Mononuclear cell (primary cell): ENCODE results near the gene AGAP1. TPM values are rescaled to one million over a fixed set of nuclear protein-coding genes. Genes with fewer than 3 reads are reported as not detected.

Experiments used
- H3K27me3 ChIP-seq: 2 replicates; pipeline ENCODE4 v1.6.0; 2011; ENCODE audit warnings: low read length, control low read depth; ENCODE audit not compliant: insufficient read depth
- H3K4me1 ChIP-seq: 2 replicates; pipeline ENCODE4 v1.5.1; 2011; ENCODE audit warnings: mild to moderate bottlenecking, low read length, control low read depth; ENCODE audit not compliant: insufficient read depth
- H3K4me3 ChIP-seq: 2 replicates; pipeline ENCODE4 v1.5.1; 2011; ENCODE audit warnings: mild to moderate bottlenecking, low read length, moderate library complexity
- H3K9me3 ChIP-seq: 2 replicates; pipeline ENCODE4 v1.5.1; 2011; ENCODE audit warnings: low read depth, mild to moderate bottlenecking, control low read depth, low read length
- total RNA-seq: library from RNA; depleted of rRNA; stranded (reverse); fragments of >200 nt; gene quantifications from one replicate; pipeline ENCODE4 v1.2.3, GENCODE V29; 2012

AGAP1 gene
- total RNA-seq, 1 donor = 2.7 TPM

DNA sequence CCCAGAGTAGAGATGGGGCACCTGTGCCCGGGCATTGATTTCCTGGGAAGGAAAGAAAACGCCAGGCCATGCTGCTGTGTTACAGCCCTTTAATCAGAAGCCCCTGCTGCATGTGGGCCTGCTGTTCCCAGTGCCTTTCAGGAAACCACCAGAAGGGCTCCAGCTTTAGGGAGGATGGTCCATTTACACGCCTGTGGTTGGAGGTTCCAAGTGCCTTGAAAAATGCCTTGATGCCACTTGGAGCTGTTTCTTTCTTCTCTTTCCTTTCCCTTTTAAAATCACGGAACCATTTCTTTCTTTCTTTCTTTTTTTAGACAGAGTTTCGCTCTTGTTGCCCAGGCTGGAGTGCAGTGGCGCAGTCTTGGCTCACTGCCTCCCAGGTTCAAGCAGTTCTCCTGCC, 60.5 kb downstream of the AGAP1 start:
- Histone ChIP-seq H3K4me1 (no peaks in the 10 kb centered on the region), H3K4me3 (no peak overlapping the region), H3K9me3 (no peaks in the 10 kb centered on the region), H3K27me3 (no peaks in the 10 kb centered on the region)

DNA sequence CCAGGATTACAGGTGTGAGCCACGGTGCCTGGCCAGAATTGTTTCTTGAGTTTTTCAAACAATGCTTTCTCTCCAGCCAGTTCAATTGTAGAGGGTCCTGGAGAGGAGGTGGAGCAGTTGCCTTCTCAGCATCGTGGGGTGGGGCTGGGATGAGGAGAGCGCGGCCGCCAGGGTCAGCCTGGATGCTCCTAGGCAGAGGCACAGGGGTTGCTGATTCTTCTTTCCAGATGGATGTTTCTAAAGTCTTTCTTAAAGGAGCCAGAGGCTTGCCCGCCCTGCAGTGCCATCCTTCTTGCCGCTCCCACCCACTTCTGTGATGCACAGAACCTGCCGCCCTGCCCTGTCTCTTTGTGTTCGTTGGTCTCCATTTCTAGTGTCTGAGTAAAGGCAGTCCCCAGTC, 61.1 kb downstream of the AGAP1 start:
- H3K4me3 ChIP-seq = no peak overlapping the region
- H3K4me1 ChIP-seq = no peaks in the 10 kb centered on the region
- no peaks in the 10 kb centered on the region for H3K9me3 ChIP-seq
- H3K27me3 ChIP-seq = no peaks in the 10 kb centered on the region

DNA sequence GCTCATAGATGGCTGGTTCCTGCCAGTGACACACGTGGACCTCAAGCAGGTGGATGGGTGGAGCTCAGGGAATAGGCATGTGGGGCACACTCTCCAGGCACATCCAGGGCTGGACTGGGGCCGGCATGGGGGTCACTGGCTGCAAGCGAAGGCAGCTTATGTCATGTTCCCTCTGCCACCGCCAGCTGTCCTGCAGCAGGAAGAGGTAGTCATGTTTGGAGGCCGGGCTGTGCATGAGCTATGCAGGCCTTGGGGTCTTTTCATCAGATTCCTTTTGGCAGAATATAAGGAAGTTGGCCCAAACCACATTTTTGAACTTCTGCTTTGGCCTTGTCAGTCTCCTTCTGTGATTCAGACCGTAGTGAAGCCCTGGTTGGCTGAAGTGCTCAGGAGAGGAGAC, 61.5 kb downstream of the AGAP1 start:
- H3K27me3 ChIP-seq = no peaks in the 10 kb centered on the region
- H3K4me3 ChIP-seq = no peak overlapping the region
- H3K4me1 ChIP-seq = no peaks in the 10 kb centered on the region
- H3K9me3 ChIP-seq = no peaks in the 10 kb centered on the region

DNA sequence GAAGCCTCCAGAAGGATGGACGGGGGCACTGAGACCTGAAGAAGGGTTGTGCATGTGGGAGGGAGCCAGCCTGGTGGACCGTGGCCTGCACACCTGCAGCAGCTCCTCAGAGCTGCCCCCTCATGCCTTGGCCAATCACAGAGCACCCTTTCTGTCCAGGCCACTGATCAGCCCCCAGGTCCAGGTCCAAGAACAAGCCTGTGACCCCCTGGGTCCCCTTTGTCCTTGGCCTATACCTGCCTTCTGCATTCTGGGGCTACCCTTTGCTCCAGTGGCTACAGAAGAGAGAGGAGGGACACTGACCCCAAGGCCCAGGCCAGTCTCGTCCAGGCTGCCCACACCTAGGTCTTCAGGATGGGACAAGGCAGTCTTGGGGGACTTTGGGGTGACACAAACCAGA, 62.2 kb downstream of the AGAP1 start:
- Histone ChIP-seq H3K27me3 (no peaks in the 10 kb centered on the region), H3K4me1 (no peaks in the 10 kb centered on the region), H3K9me3 (no peaks in the 10 kb centered on the region), H3K4me3 (no peak overlapping the region)

DNA sequence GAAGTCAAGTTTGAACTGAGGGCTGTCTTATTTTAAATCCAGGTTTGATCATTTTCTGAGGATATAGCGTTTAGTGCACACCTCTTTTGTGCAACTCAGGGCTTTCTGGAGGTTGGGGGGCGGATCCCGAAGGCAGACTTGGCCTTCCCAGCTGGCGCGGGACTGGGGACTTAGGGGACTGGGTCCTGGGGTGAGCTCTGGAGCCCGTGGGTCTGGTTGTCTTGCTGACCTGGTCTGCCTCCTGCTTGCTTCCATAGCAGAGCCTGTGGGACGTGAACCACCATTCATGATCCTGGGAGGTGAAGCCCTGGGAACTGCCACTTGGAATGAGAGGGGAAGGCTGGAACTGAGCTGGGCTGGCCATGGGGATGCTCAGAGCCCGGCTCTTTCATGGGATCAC, 63.1 kb downstream of the AGAP1 start:
- H3K4me3 ChIP-seq = no peak overlapping the region
- no peaks in the 10 kb centered on the region for H3K9me3 ChIP-seq
- no peaks in the 10 kb centered on the region for H3K27me3 ChIP-seq
- H3K4me1 ChIP-seq = no peaks in the 10 kb centered on the region

DNA sequence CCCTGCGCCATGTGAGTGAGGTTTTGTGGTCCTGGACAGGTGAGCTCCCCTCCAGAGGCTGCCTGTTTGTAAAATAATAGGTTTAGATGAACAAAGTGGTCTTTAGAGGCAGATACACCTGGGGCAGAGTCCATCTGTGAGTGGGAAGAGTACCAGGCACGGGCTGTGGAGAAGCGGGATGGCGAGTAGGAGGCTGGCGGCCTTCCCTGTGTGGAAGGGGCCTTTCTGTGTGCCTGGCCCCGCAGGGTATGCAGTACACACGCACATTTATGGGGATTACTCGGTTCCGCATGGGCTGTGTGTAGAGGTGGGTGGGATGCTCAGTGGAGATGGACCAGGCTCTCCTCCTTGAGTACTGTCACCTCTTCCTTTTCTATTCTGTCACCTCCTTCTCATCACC, 64.1 kb downstream of the AGAP1 start:
- Histone ChIP-seq H3K4me1 (no peaks in the 10 kb centered on the region), H3K27me3 (no peaks in the 10 kb centered on the region), H3K9me3 (no peaks in the 10 kb centered on the region), H3K4me3 (no peak overlapping the region)

DNA sequence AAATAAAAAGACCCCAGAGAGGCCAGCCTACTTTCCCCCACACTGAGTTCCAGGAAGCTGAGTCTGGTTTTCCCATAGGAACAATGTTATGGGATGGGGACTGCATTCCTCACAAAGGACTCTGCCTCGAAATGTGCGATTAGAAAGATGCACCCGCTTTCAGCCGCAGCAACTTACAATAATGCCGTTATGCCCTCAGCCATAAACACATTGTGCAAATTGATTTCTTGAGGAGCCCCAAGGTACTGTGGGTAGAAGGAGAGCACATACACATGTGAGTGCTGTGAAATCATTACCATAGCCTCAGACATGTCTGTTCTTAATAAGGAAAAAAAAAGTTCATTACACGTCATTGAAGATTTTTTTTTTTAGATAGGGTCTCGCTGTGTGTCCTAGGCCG, 64.7 kb downstream of the AGAP1 start:
- Histone ChIP-seq H3K4me3 (no peak overlapping the region), H3K4me1 (no peaks in the 10 kb centered on the region), H3K27me3 (no peaks in the 10 kb centered on the region), H3K9me3 (no peaks in the 10 kb centered on the region)

DNA sequence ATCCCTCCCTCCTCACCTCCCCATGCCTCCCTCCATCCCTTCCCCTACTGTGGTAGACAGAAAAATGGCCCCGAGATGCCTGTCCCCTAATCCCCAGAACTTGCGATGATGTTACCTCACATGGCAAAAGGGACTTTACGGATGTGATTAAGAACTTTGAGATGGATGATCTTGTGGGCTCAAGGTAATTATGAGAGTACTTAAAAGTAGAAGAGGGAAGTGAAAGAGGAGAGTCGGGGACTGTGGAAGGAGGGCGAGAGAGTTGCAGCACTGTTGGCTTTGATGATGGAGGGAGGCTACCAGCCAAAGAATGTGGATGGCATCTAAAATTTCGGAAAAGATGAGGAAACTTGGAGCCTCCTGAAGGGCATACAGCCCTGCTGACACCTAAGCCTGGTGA, 66.5 kb downstream of the AGAP1 start:
- H3K4me3 ChIP-seq = no peak overlapping the region
- H3K27me3 ChIP-seq = no peaks in the 10 kb centered on the region
- no peaks in the 10 kb centered on the region for H3K4me1 ChIP-seq
- H3K9me3 ChIP-seq = no peaks in the 10 kb centered on the region

DNA sequence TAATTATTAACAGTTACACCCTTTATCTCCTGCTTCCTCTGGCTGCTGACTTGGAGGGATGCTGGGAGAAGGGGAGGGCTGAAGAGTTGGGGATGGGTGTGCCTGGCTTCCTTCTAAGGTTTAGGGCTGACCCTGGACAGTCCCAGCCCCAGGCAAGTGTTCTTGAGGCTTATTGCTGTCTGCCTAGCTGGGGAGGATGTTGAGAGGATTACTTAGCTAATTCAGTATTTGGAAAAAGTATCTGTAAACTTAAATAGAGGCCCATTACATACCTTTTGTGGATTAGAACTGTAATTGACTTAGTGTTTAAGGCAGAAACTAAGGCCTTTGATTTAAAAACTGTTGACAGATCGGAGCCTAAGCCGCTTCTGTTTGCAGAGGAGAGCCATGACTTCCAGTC, 67.6 kb downstream of the AGAP1 start:
- no peaks in the 10 kb centered on the region for H3K9me3 ChIP-seq
- no peak overlapping the region for H3K4me3 ChIP-seq
- H3K27me3 ChIP-seq = no peaks in the 10 kb centered on the region
- H3K4me1 ChIP-seq = no peaks in the 10 kb centered on the region

DNA sequence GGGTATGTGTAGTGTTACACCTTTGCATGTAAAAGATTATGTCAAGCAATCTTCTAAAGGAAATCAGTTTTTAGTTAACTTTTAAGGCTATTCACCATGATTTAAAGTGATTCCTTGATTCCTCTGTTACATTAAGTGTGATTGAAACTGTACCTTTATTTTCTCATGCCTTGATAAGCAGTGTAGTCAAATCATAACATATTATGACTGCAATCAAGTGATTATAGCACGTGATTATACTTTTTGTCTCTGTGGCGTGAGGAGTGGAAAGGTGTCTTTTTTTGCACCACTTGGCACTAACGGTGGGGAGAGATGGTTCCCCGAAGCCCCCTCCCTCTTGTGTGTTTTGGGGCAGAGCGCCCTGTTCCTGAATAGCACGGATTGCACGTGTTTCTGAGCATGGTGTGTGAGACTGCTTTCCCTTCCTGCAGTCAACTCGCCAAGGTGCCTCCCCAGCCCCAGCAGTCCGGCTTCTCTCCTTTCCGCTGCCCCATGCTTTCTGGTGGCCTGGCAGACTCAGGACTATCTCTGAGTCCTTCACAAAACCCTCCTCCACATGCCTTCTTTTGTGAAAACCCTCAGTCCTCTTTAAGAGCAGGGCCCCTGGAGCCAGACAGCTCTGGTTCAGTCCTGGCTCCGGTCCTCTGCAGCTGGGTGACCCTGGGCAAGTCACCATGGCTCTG, 68.4 kb downstream of the AGAP1 start:
- Histone ChIP-seq H3K27me3 (no peaks in the 10 kb centered on the region), H3K4me3 (no peak overlapping the region), H3K9me3 (no peaks in the 10 kb centered on the region), H3K4me1 (no peaks in the 10 kb centered on the region)

DNA sequence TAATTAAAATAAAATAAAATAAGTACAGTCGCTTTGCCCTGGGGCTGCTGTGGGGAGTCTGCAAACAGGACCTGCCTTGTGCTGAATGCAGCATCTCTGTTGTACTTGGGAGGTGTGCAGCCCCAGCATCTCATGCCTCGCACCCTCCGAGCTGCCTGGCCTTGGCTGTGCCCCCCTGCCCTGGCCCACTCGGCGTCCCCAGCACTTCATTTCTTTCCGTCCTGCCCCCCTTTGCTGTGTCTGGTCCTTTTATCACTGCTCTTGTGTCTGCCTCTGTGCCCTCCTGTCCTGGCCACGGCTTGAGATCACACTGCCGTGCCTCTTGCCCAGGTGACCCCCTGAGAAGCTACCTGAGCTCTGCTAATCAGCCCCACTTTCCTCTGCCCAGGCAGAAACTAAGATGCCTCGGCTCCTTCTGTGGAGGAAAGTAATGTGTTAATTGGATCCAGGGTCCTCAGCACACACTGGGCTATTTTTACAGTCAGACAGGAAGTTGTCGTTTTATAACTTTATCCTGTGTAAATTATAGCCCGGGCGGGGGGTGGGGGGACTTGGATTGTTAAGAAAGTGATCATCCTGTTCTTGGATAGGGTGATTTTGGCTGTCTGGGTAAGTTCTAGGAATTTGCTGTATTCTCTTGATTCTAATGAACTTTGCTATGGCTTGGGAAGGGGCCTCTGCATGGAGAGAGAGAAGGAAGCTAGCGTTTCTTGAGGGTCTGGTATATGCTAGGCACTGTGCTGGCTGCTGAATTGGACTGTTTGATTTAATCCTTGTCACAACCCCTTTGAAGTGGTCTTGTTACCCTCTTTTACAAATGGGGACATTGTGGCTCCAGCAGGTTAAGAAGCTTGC, 69.4 kb downstream of the AGAP1 start:
- H3K9me3 ChIP-seq = no peaks in the 10 kb centered on the region
- H3K27me3 ChIP-seq = no peaks in the 10 kb centered on the region
- no peaks in the 10 kb centered on the region for H3K4me1 ChIP-seq
- H3K4me3 ChIP-seq = no peak overlapping the region

DNA sequence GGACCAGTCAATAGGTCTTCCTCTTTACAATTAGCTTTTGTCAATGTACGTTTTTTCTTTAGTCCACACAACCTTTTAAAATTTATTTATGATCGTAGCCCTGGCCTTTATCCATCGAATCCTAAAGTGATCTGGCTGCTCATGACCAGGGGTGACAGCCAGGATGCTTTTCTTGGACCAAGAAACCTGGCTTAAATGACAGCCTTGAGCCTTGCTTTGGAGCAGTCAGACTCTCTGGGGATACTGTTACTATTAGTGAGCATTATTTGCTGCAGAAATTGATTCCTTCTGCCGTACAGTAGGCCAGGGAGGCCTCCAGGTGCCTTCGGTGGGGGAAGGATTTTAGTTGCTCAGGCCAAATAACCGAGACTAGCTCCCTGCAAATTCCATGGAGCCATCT, 70.2 kb downstream of the AGAP1 start:
- Histone ChIP-seq H3K4me1 (no peaks in the 10 kb centered on the region), H3K4me3 (no peak overlapping the region), H3K9me3 (no peaks in the 10 kb centered on the region), H3K27me3 (no peaks in the 10 kb centered on the region)

DNA sequence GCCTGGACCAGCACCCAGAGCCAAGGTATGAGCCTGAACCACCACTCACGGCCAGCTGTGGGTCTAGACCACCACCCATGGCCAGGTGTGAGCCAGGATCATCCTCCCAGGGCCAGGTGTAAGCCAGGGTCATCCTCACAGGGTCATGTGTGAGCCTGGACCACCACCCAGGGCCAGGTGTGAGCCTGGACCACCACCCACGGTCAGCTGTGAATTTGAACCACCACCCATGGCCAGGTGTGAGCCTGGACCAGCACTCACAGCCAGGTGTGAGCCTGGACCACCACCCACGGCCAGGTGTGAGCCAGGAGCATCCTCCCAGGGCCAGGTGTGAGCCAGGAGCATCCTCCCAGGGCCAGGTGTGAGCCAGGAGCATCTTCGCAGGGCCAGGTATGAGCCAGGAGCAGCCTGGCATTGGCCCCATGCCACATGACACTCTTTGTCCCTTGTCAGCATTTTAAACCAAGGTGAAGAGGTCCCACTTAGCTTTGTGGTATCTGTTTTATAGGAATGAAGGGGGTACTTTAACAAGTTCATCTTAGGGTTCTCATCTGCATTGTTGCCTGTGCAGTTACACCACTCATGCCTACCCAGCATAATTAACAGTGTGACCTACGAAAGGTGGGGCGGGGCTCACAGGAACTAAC, 71.2 kb downstream of the AGAP1 start:
- no peaks in the 10 kb centered on the region for H3K4me1 ChIP-seq
- no peaks in the 10 kb centered on the region for H3K27me3 ChIP-seq
- no peaks in the 10 kb centered on the region for H3K9me3 ChIP-seq
- H3K4me3 ChIP-seq = no peak overlapping the region

DNA sequence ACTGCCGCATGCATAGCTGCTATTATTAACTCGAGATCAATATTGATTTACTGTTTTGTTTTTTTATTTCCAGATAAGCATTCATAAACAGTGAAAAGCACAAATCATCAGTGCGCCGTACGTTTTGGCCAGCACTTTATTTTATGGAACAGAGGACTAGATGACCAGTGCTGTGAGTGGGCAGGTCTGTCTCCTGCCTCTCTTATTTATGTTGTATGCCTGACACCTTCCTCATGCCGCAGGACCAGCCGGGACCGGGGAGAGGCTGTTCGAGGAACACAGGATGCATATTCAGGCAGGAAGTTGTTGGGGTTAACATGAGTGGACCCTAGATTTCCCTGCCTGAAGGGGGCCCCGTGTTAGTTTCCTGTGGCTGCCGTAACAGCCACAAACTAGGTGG, 72.6 kb downstream of the AGAP1 start:
- Histone ChIP-seq H3K4me3 (no peak overlapping the region), H3K9me3 (no peaks in the 10 kb centered on the region), H3K27me3 (no peaks in the 10 kb centered on the region), H3K4me1 (no peaks in the 10 kb centered on the region)

DNA sequence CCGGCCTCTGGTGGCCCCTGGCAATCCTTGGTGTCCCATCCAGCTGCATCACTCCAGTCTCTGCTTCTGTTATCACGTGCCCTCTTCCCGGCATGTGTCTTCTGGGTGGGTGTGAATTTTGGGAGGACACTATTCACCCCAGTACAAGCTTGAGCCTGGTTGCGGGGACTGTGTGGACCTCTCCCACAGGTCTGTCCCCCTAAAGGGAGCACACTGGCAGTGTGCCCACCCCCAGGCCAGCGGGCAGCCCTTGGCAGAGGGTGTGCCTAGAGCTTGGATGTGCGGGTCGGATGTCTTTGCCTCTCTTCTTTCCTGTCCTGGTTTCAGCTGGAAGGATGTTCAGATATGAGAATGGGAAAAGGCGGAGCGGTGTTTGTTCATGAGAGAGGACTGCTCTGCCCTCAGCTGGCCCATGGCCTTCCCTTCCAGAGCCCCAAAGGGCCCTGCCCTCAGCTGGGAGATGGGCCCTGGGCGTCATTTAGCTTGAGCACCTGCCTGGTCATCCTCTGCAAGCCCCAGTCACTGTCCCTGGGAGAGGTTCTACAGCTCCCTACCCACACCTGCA, 73.2 kb downstream of the AGAP1 start:
- Histone ChIP-seq H3K9me3 (no peaks in the 10 kb centered on the region), H3K4me1 (no peaks in the 10 kb centered on the region), H3K4me3 (no peak overlapping the region), H3K27me3 (no peaks in the 10 kb centered on the region)
